Osteoblast (primary cell): ENCODE results near the gene MYO10. TPM values are rescaled to one million over a fixed set of nuclear protein-coding genes. Genes with fewer than 3 reads are reported as not detected.
"Not testable (repeated sequence)": the region's sequence is repeated elsewhere in the genome, so short reads cannot be mapped to it uniquely, and the experiment has no call there.

Experiments
- DNase-seq: peaks from one replicate; pipeline ENCODE4 v3.0.0; 2011; ENCODE audit warnings: low spot score, mixed read lengths; ENCODE audit not compliant: insufficient read length; ENCODE audit errors: missing footprints
- H2AFZ ChIP-seq: 2 replicates; pipeline ENCODE4 v1.6.0; 2011; ENCODE audit warnings: mild to moderate bottlenecking, low read length
- H3K27ac ChIP-seq: 2 replicates; pipeline ENCODE4 v1.5.1; 2011; ENCODE audit warnings: mild to moderate bottlenecking, low read depth, low read length, moderate library complexity
- H3K27me3 ChIP-seq: 2 replicates; pipeline ENCODE4 v1.6.0; 2012; ENCODE audit warnings: mild to moderate bottlenecking, control low read depth, inconsistent platforms, low read length, moderate library complexity; ENCODE audit not compliant: insufficient read depth
- H3K36me3 ChIP-seq: 2 replicates; pipeline ENCODE4 v1.5.1; 2011; ENCODE audit warnings: mild to moderate bottlenecking, low read length, control low read depth, moderate library complexity; ENCODE audit not compliant: insufficient read depth
- H3K4me1 ChIP-seq: 2 replicates; pipeline ENCODE4 v1.5.1; 2011; ENCODE audit warnings: mild to moderate bottlenecking, low read length, control low read depth, moderate library complexity; ENCODE audit not compliant: insufficient read depth
- H3K4me2 ChIP-seq: 2 replicates; pipeline ENCODE4 v1.6.0; 2011; ENCODE audit warnings: mild to moderate bottlenecking, low read length; ENCODE audit not compliant: insufficient read depth
- H3K4me3 ChIP-seq: fragments of 200-600 bp; sonication (generic); 3 replicates; pipeline ENCODE4 v1.5.1; 2012; ENCODE audit warnings: mild to moderate bottlenecking, low read length, inconsistent platforms; ENCODE audit not compliant: insufficient read depth
- H3K79me2 ChIP-seq: 2 replicates; pipeline ENCODE4 v1.6.0; 2012; ENCODE audit warnings: mild to moderate bottlenecking, low read length, control low read depth, inconsistent platforms; ENCODE audit not compliant: insufficient read depth
- H3K9me3 ChIP-seq: 2 replicates; pipeline ENCODE4 v1.5.1; 2011; ENCODE audit warnings: low read depth, low read length, control low read depth
- H4K20me1 ChIP-seq: 2 replicates; pipeline ENCODE4 v1.6.0; 2012; ENCODE audit warnings: mild to moderate bottlenecking, low read length, control low read depth; ENCODE audit not compliant: insufficient read depth
- total RNA-seq: library from RNA; depleted of rRNA; stranded (reverse); fragments of >200 nt; gene quantifications from 2 replicates; pipeline ENCODE4 v1.2.3, GENCODE V29; 2012
- TF ChIP-seq, protein P1 (sequence below): IDR thresholded peaks from 2 replicates; pipeline ENCODE4 v1.5.1; 2011; ENCODE audit warnings: mild to moderate bottlenecking, low read depth, low read length, moderate library complexity; ENCODE audit errors: extremely low read depth

MYO10 gene
- total RNA-seq, 1 donor = 40.9 TPM

DNA sequence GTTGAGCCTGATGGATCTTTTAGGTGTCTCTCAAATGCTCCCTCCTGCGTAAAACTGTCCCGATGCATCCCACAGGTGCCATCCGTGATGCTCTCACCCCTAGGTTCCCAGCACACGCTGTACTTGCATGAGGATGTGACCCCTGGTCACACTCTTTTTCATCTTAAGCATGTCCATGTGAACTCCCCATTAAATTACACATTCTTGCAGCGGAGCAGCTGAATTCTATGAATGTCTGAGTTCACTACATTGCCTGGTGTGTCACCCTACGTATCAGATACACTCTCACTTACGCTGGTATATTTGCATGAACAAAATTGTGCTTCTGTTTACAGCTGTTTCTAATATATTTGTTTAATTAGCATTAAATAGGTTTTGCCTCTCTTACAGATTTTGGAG lies 214.0 kb downstream of the MYO10 start:
- Histone ChIP-seq H3K4me3 (no peak overlapping the region), H3K4me2 (no peak overlapping the region), H2AFZ (no peak overlapping the region), H4K20me1 (peaks cover 2% of the 10 kb centered on the region), H3K27ac (no peak overlapping the region), H3K27me3 (no peaks in the 10 kb centered on the region), H3K9me3 (no peaks in the 10 kb centered on the region), H3K79me2 (peaks cover 13% of the 10 kb centered on the region), H3K36me3 (no peaks in the 10 kb centered on the region), H3K4me1 (no peaks in the 10 kb centered on the region)
- DNase-seq = no peak
- TF ChIP-seq, protein P1, sequence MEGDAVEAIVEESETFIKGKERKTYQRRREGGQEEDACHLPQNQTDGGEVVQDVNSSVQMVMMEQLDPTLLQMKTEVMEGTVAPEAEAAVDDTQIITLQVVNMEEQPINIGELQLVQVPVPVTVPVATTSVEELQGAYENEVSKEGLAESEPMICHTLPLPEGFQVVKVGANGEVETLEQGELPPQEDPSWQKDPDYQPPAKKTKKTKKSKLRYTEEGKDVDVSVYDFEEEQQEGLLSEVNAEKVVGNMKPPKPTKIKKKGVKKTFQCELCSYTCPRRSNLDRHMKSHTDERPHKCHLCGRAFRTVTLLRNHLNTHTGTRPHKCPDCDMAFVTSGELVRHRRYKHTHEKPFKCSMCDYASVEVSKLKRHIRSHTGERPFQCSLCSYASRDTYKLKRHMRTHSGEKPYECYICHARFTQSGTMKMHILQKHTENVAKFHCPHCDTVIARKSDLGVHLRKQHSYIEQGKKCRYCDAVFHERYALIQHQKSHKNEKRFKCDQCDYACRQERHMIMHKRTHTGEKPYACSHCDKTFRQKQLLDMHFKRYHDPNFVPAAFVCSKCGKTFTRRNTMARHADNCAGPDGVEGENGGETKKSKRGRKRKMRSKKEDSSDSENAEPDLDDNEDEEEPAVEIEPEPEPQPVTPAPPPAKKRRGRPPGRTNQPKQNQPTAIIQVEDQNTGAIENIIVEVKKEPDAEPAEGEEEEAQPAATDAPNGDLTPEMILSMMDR = no peak

DNA sequence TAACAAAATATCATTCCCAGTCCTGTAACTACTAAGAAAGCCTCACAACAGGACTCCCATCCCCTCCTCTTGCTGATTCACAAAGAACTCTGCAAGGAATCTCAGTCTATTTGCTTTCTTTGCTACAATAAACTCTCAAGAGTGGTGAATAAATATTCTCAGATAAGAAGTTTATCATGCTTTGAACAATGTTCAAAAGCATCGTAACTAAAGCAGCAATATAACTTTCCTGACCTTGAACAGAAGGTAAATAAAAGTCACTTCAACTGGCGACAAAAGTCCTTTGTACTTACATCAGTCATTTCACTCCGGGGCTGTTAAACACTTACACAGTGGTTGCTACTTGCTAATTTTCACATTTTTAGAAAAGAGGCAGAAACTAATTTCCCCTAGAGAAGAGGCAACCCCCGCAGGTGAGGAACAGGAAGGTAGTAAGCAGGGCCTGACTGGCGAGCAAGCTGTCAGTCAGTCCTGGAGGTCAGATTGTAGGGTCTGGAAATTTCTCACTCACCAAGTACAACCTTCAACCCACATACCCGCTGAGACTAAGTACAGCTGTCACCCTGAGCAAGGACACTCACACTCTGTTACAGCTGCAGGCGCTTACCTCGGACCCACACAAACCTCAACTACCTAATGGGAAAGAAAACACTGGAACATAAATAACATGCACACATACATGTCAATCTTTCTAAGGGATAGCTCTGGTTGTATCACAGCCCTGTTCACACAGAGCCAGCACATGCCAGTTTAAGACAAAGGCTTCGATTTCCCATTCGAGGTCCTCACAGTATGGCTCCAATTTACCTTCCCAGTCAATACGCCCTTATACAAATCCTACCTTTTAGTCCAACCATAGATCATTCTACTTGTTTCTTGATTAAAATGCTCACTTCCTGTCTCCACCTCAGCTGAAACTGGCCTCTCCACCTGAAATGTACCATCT lies 214.7 kb downstream of the MYO10 start:
- Histone ChIP-seq H3K9me3 (no peaks in the 10 kb centered on the region), H3K27me3 (no peaks in the 10 kb centered on the region), H3K27ac (no peak overlapping the region), H2AFZ (no peak overlapping the region), H3K4me2 (no peak overlapping the region), H3K4me3 (no peak overlapping the region), H4K20me1 (peaks cover 2% of the 10 kb centered on the region), H3K4me1 (no peaks in the 10 kb centered on the region), H3K79me2 (peaks cover 14% of the 10 kb centered on the region), H3K36me3 (no peaks in the 10 kb centered on the region)
- no peak for DNase-seq
- TF ChIP-seq, protein P1 = no peak

DNA sequence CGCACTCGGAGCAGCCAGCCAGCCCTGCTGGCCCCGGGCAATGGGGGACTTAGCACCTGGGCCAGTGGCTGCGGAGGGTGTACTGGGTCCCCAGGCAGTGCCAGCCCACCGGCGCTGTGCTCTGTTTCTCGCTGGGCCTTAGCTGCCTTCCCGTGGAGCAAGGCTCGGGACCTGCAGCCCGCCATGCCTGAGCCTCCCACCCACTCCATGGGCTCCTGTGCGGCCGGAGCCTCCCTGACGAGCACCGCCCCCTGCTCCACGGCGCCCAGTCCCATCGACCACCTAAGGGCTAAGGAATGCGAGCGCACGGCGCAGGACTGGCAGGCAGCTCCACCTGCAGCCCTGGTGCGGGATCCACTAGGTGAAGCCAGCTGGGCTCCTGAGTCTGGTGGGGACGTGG lies 218.1 kb downstream of the MYO10 start:
- not testable (repeated sequence) for H3K4me2 ChIP-seq, H3K27ac ChIP-seq, H3K9me3 ChIP-seq, H3K36me3 ChIP-seq, H2AFZ ChIP-seq, DNase-seq, H3K27me3 ChIP-seq, H3K4me3 ChIP-seq, H3K4me1 ChIP-seq, H4K20me1 ChIP-seq
- H3K79me2 ChIP-seq = peaks cover 23% of the 10 kb centered on the region

DNA sequence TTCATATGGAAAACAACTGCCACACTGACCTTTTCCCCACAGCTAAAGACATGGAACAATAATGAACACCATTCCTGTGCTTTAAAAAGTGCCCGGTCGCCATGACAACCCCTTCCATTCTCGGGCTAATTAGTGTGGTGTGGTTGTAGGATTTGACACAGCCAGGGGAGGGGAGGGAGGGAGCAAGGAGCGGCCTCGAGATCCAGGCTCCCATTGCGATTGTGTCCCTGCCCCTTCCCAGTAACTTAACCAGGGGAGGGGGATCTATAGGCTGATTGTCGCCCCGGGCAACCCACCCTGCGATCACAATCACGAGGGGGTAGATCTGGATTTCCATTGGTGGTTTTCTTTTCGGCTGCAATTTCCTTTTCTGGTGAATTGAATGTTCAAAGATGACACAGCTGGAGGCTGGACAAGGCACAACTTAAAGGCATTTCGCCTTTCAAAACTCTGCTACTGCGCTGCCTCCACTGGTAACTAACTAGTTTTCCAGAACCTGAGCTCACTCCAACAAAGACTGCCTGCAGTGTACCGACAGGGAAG lies 222.6 kb downstream of the MYO10 start:
- TF ChIP-seq, protein P1 = no peak
- peaks cover 24% of the 10 kb centered on the region for H3K79me2 ChIP-seq
- peaks cover 8% of the 10 kb centered on the region for H3K4me1 ChIP-seq
- peaks cover 26% of the 10 kb centered on the region for H3K36me3 ChIP-seq
- DNase-seq = no peak
- peak overlapping the region; percentile 48 for H3K4me2 ChIP-seq
- no peak overlapping the region for H3K27ac ChIP-seq
- H3K4me3 ChIP-seq = peak overlapping the region; percentile 54
- H3K27me3 ChIP-seq = no peaks in the 10 kb centered on the region
- no peaks in the 10 kb centered on the region for H4K20me1 ChIP-seq
- peak overlapping the region; percentile 18 for H2AFZ ChIP-seq
- H3K9me3 ChIP-seq = no peaks in the 10 kb centered on the region
